SK-N-SH (cell line): ENCODE measurements around the gene CABLES2.

ENCODE experiments used
- CHD2 ChIP-seq: fragments of 150-350 bp; IDR thresholded peaks from 2 replicates; pipeline ENCODE4 v1.6.1; 2018; ENCODE audit warnings: low read length; ENCODE audit not compliant: partially characterized antibody
- FOXM1 ChIP-seq: IDR thresholded peaks from 2 replicates; pipeline ENCODE4 v1.4.0; 2012; ENCODE audit warnings: low read depth, mild to moderate bottlenecking
- NFIC ChIP-seq: IDR thresholded peaks from 2 replicates; pipeline ENCODE4 v1.4.0; 2012; ENCODE audit warnings: borderline replicate concordance
- NRF1 ChIP-seq: IDR thresholded peaks from 2 replicates; pipeline ENCODE4 v1.6.1; 2012; ENCODE audit warnings: low read depth, mild to moderate bottlenecking, low read length
- POLR2AphosphoS5 ChIP-seq: IDR thresholded peaks from 2 replicates; pipeline ENCODE4 v1.6.1; 2012; ENCODE audit warnings: low read depth, low read length
- SMC3 ChIP-seq: IDR thresholded peaks from 2 replicates; pipeline ENCODE4 v1.6.1; 2012; ENCODE audit warnings: low read depth, low read length, improper control_type of control experiment
- TCF12 ChIP-seq: IDR thresholded peaks from 2 replicates; pipeline ENCODE4 v1.4.0; 2012
- TF ChIP-seq, protein P1 (sequence below): fragments of 200-600 bp; sonication (generic); IDR thresholded peaks from 2 replicates; pipeline ENCODE4 v1.6.1; 2017; ENCODE audit warnings: antibody characterized with exemption, mild to moderate bottlenecking, moderate library complexity
- TF ChIP-seq, protein P2 (sequence below): IDR thresholded peaks from 2 replicates; pipeline ENCODE4 v1.6.1; 2012; ENCODE audit warnings: mild to moderate bottlenecking, low read depth, low read length, moderate library complexity
- TF ChIP-seq, protein P3 (sequence below): fragments of 150-350 bp; IDR thresholded peaks from 2 replicates; pipeline ENCODE4 v1.6.1; 2017; ENCODE audit warnings: antibody characterized with exemption, low read length, low read depth, borderline replicate concordance
- TF ChIP-seq, protein P4 (sequence below): IDR thresholded peaks from 2 replicates; pipeline ENCODE4 v1.4.0; 2012; ENCODE audit warnings: low read depth, borderline replicate concordance

DNA sequence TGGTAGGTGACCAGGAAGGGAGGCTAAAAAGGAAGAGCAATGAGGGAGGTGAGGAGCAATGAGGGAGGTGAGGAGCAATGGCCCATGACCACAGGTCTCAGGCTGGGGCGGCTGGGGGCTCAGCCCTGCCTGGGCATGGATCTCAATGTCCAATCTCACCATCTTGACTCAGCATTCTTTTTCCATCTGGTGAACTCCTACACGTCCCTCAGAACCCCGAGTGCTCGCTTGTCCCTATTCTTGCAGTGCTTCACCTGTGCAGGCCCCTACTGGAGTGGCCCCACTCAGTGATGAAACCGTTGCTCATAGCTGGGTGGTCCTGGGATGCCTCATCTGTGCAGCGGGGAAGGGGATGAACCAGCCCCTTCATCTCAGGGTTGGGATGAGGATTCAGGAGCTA lies 37.2 kb upstream of the CABLES2 start:
- TF ChIP-seq NRF1 (no peak), TCF12 (no peak), SMC3 (no peak), CHD2 (no peak), FOXM1 (no peak), POLR2AphosphoS5 (no peak), NFIC (no peak)
- TF ChIP-seq, protein P1, sequence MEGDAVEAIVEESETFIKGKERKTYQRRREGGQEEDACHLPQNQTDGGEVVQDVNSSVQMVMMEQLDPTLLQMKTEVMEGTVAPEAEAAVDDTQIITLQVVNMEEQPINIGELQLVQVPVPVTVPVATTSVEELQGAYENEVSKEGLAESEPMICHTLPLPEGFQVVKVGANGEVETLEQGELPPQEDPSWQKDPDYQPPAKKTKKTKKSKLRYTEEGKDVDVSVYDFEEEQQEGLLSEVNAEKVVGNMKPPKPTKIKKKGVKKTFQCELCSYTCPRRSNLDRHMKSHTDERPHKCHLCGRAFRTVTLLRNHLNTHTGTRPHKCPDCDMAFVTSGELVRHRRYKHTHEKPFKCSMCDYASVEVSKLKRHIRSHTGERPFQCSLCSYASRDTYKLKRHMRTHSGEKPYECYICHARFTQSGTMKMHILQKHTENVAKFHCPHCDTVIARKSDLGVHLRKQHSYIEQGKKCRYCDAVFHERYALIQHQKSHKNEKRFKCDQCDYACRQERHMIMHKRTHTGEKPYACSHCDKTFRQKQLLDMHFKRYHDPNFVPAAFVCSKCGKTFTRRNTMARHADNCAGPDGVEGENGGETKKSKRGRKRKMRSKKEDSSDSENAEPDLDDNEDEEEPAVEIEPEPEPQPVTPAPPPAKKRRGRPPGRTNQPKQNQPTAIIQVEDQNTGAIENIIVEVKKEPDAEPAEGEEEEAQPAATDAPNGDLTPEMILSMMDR: no peak
- TF ChIP-seq, protein P2, sequence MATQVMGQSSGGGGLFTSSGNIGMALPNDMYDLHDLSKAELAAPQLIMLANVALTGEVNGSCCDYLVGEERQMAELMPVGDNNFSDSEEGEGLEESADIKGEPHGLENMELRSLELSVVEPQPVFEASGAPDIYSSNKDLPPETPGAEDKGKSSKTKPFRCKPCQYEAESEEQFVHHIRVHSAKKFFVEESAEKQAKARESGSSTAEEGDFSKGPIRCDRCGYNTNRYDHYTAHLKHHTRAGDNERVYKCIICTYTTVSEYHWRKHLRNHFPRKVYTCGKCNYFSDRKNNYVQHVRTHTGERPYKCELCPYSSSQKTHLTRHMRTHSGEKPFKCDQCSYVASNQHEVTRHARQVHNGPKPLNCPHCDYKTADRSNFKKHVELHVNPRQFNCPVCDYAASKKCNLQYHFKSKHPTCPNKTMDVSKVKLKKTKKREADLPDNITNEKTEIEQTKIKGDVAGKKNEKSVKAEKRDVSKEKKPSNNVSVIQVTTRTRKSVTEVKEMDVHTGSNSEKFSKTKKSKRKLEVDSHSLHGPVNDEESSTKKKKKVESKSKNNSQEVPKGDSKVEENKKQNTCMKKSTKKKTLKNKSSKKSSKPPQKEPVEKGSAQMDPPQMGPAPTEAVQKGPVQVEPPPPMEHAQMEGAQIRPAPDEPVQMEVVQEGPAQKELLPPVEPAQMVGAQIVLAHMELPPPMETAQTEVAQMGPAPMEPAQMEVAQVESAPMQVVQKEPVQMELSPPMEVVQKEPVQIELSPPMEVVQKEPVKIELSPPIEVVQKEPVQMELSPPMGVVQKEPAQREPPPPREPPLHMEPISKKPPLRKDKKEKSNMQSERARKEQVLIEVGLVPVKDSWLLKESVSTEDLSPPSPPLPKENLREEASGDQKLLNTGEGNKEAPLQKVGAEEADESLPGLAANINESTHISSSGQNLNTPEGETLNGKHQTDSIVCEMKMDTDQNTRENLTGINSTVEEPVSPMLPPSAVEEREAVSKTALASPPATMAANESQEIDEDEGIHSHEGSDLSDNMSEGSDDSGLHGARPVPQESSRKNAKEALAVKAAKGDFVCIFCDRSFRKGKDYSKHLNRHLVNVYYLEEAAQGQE: no peak
- TF ChIP-seq, protein P3, sequence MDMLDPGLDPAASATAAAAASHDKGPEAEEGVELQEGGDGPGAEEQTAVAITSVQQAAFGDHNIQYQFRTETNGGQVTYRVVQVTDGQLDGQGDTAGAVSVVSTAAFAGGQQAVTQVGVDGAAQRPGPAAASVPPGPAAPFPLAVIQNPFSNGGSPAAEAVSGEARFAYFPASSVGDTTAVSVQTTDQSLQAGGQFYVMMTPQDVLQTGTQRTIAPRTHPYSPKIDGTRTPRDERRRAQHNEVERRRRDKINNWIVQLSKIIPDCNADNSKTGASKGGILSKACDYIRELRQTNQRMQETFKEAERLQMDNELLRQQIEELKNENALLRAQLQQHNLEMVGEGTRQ: no peak
- TF ChIP-seq, protein P4, sequence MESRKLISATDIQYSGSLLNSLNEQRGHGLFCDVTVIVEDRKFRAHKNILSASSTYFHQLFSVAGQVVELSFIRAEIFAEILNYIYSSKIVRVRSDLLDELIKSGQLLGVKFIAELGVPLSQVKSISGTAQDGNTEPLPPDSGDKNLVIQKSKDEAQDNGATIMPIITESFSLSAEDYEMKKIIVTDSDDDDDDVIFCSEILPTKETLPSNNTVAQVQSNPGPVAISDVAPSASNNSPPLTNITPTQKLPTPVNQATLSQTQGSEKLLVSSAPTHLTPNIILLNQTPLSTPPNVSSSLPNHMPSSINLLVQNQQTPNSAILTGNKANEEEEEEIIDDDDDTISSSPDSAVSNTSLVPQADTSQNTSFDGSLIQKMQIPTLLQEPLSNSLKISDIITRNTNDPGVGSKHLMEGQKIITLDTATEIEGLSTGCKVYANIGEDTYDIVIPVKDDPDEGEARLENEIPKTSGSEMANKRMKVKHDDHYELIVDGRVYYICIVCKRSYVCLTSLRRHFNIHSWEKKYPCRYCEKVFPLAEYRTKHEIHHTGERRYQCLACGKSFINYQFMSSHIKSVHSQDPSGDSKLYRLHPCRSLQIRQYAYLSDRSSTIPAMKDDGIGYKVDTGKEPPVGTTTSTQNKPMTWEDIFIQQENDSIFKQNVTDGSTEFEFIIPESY: no peak
